Fibroblast of gingiva (primary cell): ENCODE measurements around the gene PDIA5.

Experiments
- DNase-seq: peaks from one replicate; pipeline ENCODE4 v3.0.0-alpha.2; 2011; ENCODE audit warnings: low read depth

Gene PDIA5

GRCh38 chr3:123066896-123067688 lies at the start of gene PDIA5:
PDIA5 (plus strand) TSS chr3:123067025; CDS start chr3:123067165, 140 bp downstream.
- DNase-seq = peak; percentile 89

GRCh38 chr3:123018683-123019082 lies 48.1 kb upstream of the PDIA5 start:
- no peak for DNase-seq

GRCh38 chr3:123019161-123019560 lies 47.7 kb upstream of the PDIA5 start:
- no peak for DNase-seq

GRCh38 chr3:123019591-123019990 lies 47.2 kb upstream of the PDIA5 start:
- no peak for DNase-seq

- DNase-seq = no peak
Observed at GRCh38 chr3:123020709-123021108, 46.1 kb upstream of the PDIA5 start.

- no peak for DNase-seq
Observed at GRCh38 chr3:123021388-123021787, 45.4 kb upstream of the PDIA5 start.

- no peak for DNase-seq
Observed at GRCh38 chr3:123021996-123022510, 44.8 kb upstream of the PDIA5 start.

GRCh38 chr3:123024056-123024455 lies 42.8 kb upstream of the PDIA5 start:
- no peak for DNase-seq

- DNase-seq = no peak
Observed at GRCh38 chr3:123025642-123026521, 40.9 kb upstream of the PDIA5 start.

GRCh38 chr3:123026565-123027291 lies 40.1 kb upstream of the PDIA5 start:
- no peak for DNase-seq

GRCh38 chr3:123027292-123028232 lies 39.3 kb upstream of the PDIA5 start, which contains the start of gene SEMA5B:
SEMA5B (minus strand) TSS chr3:123027763; CDS start chr3:122961263, 66,500 bp downstream.
- no peak for DNase-seq

GRCh38 chr3:123028233-123028828 lies 38.5 kb upstream of the PDIA5 start:
- peak; percentile 79 for DNase-seq

GRCh38 chr3:123031051-123031450 lies 35.8 kb upstream of the PDIA5 start:
- no peak for DNase-seq

GRCh38 chr3:123032057-123032456 lies 34.8 kb upstream of the PDIA5 start:
- DNase-seq = no peak

GRCh38 chr3:123034120-123034519 lies 32.7 kb upstream of the PDIA5 start:
- DNase-seq = no peak

GRCh38 chr3:123034996-123035395 lies 31.8 kb upstream of the PDIA5 start:
- no peak for DNase-seq

- DNase-seq = peak; percentile 84
Observed at GRCh38 chr3:123036352-123037014, 30.3 kb upstream of the PDIA5 start.

GRCh38 chr3:123037015-123037375 lies 29.8 kb upstream of the PDIA5 start:
- DNase-seq = no peak

GRCh38 chr3:123038751-123039150 lies 28.1 kb upstream of the PDIA5 start:
- no peak for DNase-seq

- DNase-seq = no peak
Observed at GRCh38 chr3:123039178-123039577, 27.6 kb upstream of the PDIA5 start.
